HepG2 (cell line): Measurements from ENCODE around the gene CBLN3. TPM values are rescaled to one million over a fixed set of nuclear protein-coding genes. Genes with fewer than 3 reads are reported as not detected.

ENCODE experiments used
- AGO1 ChIP-seq: fragments of 200-400 bp; formaldehyde crosslinking; IDR thresholded peaks from 2 replicates; pipeline ENCODE4 v1.6.1; 2017; ENCODE audit warnings: mild to moderate bottlenecking, low read depth, low read length, moderate library complexity; ENCODE audit not compliant: poor library complexity, severe bottlenecking
- BRCA1 ChIP-seq: sonication (generic); formaldehyde crosslinking; IDR thresholded peaks from 2 replicates; pipeline ENCODE4 v1.4.0; 2020; ENCODE audit warnings: missing genetic modification reagents
- HBP1 ChIP-seq: IDR thresholded peaks from 2 replicates; pipeline ENCODE4 v1.6.1; 2016; ENCODE audit warnings: low read depth, control low read depth
- HIVEP1 ChIP-seq: sonication (generic); formaldehyde crosslinking; IDR thresholded peaks from 2 replicates; pipeline ENCODE4 v1.4.0; 2020; ENCODE audit warnings: mild to moderate bottlenecking, missing genetic modification reagents
- KDM2A ChIP-seq: sonication (generic); formaldehyde crosslinking; IDR thresholded peaks from 2 replicates; pipeline ENCODE4 v1.4.0; 2020; ENCODE audit warnings: low read depth, missing genetic modification reagents, borderline replicate concordance
- KLF15 ChIP-seq: sonication (generic); formaldehyde crosslinking; IDR thresholded peaks from 2 replicates; pipeline ENCODE4 v1.8.1; 2023; ENCODE audit warnings: borderline replicate concordance, mild to moderate bottlenecking, inconsistent platforms, missing genetic modification reagents, mixed read lengths
- KLF9 ChIP-seq: IDR thresholded peaks from 2 replicates; pipeline ENCODE4 v1.6.1; 2016; ENCODE audit warnings: low read depth
- KMT2A ChIP-seq: sonication (generic); formaldehyde crosslinking; IDR thresholded peaks from 2 replicates; pipeline ENCODE4 v1.4.0; 2020; ENCODE audit warnings: missing genetic modification reagents
- MTERF4 ChIP-seq: sonication (generic); formaldehyde crosslinking; IDR thresholded peaks from 2 replicates; pipeline ENCODE4 v1.8.0; 2023; ENCODE audit warnings: mild to moderate bottlenecking, missing genetic modification reagents
- MXD1 ChIP-seq: sonication (generic); formaldehyde crosslinking; IDR thresholded peaks from 2 replicates; pipeline ENCODE4 v1.4.0; 2020; ENCODE audit warnings: mild to moderate bottlenecking, missing genetic modification reagents
- NFKB2 ChIP-seq: sonication (generic); formaldehyde crosslinking; IDR thresholded peaks from 2 replicates; pipeline ENCODE4 v1.4.0; 2020; ENCODE audit warnings: missing genetic modification reagents, borderline replicate concordance
- NFYC ChIP-seq: IDR thresholded peaks from 2 replicates; pipeline ENCODE4 v1.6.1; 2016; ENCODE audit warnings: missing genetic modification reagents, missing compliant biosample characterization
- POGK ChIP-seq: sonication (generic); formaldehyde crosslinking; conservative IDR thresholded peaks from 2 replicates; pipeline ENCODE4 v1.8.0; 2022; ENCODE audit warnings: mild to moderate bottlenecking, moderate library complexity, missing genetic modification reagents
- RXRA ChIP-seq: sonication (generic); formaldehyde crosslinking; IDR thresholded peaks from 2 replicates; pipeline ENCODE4 v1.5.1; 2020; ENCODE audit warnings: missing genetic modification reagents
- SRSF4 ChIP-seq: fragments of 200-400 bp; formaldehyde crosslinking; IDR thresholded peaks from one replicate; pipeline ENCODE4 v1.6.1; 2018; ENCODE audit warnings: mild to moderate bottlenecking, low read depth, low read length, moderate library complexity; ENCODE audit not compliant: poor library complexity, severe bottlenecking
- TOPORS ChIP-seq: sonication (generic); formaldehyde crosslinking; IDR thresholded peaks from 2 replicates; pipeline ENCODE4 v1.8.0; 2023; ENCODE audit warnings: mild to moderate bottlenecking, missing genetic modification reagents
- U2AF2 ChIP-seq: fragments of 200-400 bp; formaldehyde crosslinking; IDR thresholded peaks from 2 replicates; pipeline ENCODE4 v1.6.1; 2017; ENCODE audit warnings: low read depth, mild to moderate bottlenecking, low read length
- ZFY ChIP-seq: sonication (generic); formaldehyde crosslinking; IDR thresholded peaks from 2 replicates; pipeline ENCODE4 v1.4.0; 2020; ENCODE audit warnings: missing genetic modification reagents
- ZNF260 ChIP-seq: sonication (generic); formaldehyde crosslinking; IDR thresholded peaks from 2 replicates; pipeline ENCODE4 v1.4.0; 2020; ENCODE audit warnings: missing genetic modification reagents, low read depth, mild to moderate bottlenecking, borderline replicate concordance
- ZNF543 ChIP-seq: sonication (generic); formaldehyde crosslinking; IDR thresholded peaks from 2 replicates; pipeline ENCODE4 v1.4.0; 2020; ENCODE audit warnings: mild to moderate bottlenecking, missing genetic modification reagents
- ZSCAN22 ChIP-seq: sonication (generic); formaldehyde crosslinking; IDR thresholded peaks from 2 replicates; pipeline ENCODE4 v1.4.0; 2020; ENCODE audit warnings: mild to moderate bottlenecking, missing genetic modification reagents
- polyA plus RNA-seq, 8 experiments: library from polyadenylated mRNA; depleted of rRNA in 3 of 8; stranded (reverse) in 7 of 8; unstranded in 1 of 8; fragments of >200 nt; fragmentation: Illumina TruSeq in 4 of 8; extraction: Trizol in 4 of 8; gene quantifications; 2 replicates each; pipeline versions ENCODE4 v1.2.1 to v1.2.3, GENCODE V29; 2011 to 2016; ENCODE audit warnings: low read depth in 4 of 8, missing spikeins in 1 of 8, mixed read lengths in 1 of 8; ENCODE audit not compliant: insufficient read depth in 1 of 8
- total RNA-seq, 5 experiments: library from RNA; depleted of rRNA; stranded (reverse); fragments of >200 nt; fragmentation: Illumina TruSeq; extraction: Trizol; gene quantifications; 2 replicates each; pipeline ENCODE4 v1.2.3, GENCODE V29; 2016; ENCODE audit warnings: low read depth in 1 of 5
- TF ChIP-seq, protein P1 (sequence below): sonication (generic); formaldehyde crosslinking; IDR thresholded peaks from 2 replicates; pipeline ENCODE4 v1.9.0; 2021; ENCODE audit warnings: missing genetic modification reagents, borderline replicate concordance

The CBLN3 gene
- total and polyA plus RNA-seq, 2 of the 13 experiments (the other 11 are each of a cell fraction or from before 2014, with no cell fraction given) = 0.66 to 0.98 TPM

DNA sequence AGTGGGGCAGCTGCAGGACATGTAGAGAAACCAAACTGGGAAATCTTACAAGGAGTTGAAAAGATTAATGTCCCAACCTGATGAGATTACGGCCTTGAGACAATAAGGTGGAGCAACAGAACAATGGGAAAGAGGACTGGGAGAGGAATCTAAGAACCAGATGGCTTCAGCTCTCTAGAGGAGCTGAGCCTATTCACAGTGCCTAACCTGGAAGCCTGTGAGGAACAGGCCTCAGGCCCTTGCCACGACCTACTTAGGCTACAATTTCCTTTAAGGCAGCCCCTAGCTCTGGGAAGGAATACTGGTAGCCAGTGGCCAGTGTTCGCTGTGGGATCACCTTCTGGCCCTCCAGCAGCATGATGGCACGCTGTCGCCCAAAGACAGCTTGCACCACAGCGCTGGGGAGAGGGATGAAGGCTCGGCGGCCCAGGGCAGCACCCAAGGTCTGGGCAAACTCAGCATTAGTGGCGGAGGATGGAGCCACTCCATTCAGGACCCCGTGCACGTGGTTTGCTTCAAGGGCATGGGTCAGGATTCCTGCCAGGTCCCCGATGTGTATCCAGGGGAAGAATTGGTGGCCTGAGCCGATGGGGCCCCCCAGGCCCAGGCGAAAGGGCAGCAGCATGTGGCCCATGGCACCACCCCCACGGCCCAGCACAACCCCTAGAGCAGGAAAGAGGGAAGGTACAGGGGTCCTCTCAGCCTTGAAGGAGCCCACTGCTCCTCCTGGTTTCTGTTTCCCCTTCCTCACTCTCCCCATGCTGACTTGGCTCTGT, 10.6 kb upstream of the CBLN3 start (continued):
- no peak for TF ChIP-seq HBP1
- TF ChIP-seq BRCA1 (CRISPR knock-in tag) = no peak
- TF ChIP-seq AGO1 = peak; percentile 91
- TF ChIP-seq, protein P1, sequence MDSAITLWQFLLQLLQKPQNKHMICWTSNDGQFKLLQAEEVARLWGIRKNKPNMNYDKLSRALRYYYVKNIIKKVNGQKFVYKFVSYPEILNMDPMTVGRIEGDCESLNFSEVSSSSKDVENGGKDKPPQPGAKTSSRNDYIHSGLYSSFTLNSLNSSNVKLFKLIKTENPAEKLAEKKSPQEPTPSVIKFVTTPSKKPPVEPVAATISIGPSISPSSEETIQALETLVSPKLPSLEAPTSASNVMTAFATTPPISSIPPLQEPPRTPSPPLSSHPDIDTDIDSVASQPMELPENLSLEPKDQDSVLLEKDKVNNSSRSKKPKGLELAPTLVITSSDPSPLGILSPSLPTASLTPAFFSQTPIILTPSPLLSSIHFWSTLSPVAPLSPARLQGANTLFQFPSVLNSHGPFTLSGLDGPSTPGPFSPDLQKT = 0 out of 2 replicates have a peak, but pooled peaks have one; percentile 38
- peak; percentile 18; the same call in 1 of the 2 replicates for TF ChIP-seq RXRA
- TF ChIP-seq POGK (CRISPR knock-in tag) = no peak
- no peak for TF ChIP-seq U2AF2
- TF ChIP-seq KLF15 (CRISPR knock-in tag) = peak; percentile 28; the same call in 1 of the 2 replicates
- TF ChIP-seq KMT2A = peak; percentile 38; the same call in 1 of the 2 replicates
- TF ChIP-seq HIVEP1 (CRISPR knock-in tag) = no peak
- peak; percentile 46 for TF ChIP-seq KDM2A (CRISPR knock-in tag)
- no peak for TF ChIP-seq ZSCAN22 (CRISPR knock-in tag)
- TF ChIP-seq MXD1 (CRISPR knock-in tag) = 0 out of 2 replicates have a peak, but pooled peaks have one; percentile 9
- TF ChIP-seq ZNF543 (CRISPR knock-in tag) = no peak
- TF ChIP-seq NFYC (CRISPR knock-in tag) = no peak
- TF ChIP-seq MTERF4 (CRISPR knock-in tag) = no peak
- TF ChIP-seq TOPORS (CRISPR knock-in tag) = no peak
- peak; percentile 48; the same call in 1 of the 2 replicates for TF ChIP-seq NFKB2 (CRISPR knock-in tag)
- TF ChIP-seq SRSF4 = no peak
- TF ChIP-seq KLF9 = no peak
- no peak for TF ChIP-seq ZNF260 (CRISPR knock-in tag)
- 0 out of 2 replicates have a peak, but pooled peaks have one; percentile 21 for TF ChIP-seq ZFY
